Nephron (organoid): Measurements from ENCODE around the gene ATP2A2.
A peak's percentile ranks its signal among the peaks of the same experiment; 100 is the strongest.

Source experiments
- H3K27ac Mint-ChIP-seq, 3 experiments: 2 replicates each; pipeline ENCODE4 v1.8.0; 2020; ENCODE audit warnings: mixed read lengths in 3 of 3, mild to moderate bottlenecking in 2 of 3, moderate library complexity in 1 of 3
- H3K27me3 Mint-ChIP-seq: 2 replicates; pipeline ENCODE4 v1.8.0; 2021; ENCODE audit warnings: low read depth, mild to moderate bottlenecking, moderate library complexity, mixed read lengths
- H3K36me3 Mint-ChIP-seq: 2 replicates; pipeline ENCODE4 v1.8.0; 2020; ENCODE audit warnings: low read depth, mixed read lengths
- H3K4me1 Mint-ChIP-seq: 2 replicates; pipeline ENCODE4 v1.8.0; 2020; ENCODE audit warnings: mixed read lengths
- H3K4me3 Mint-ChIP-seq, 3 experiments: 2 replicates each; pipeline ENCODE4 v1.8.0; 2020; ENCODE audit warnings: mild to moderate bottlenecking in 3 of 3, mixed read lengths in 3 of 3, moderate library complexity in 2 of 3
- H3K9me3 Mint-ChIP-seq: 2 replicates; pipeline ENCODE4 v1.8.0; 2020; ENCODE audit warnings: mixed read lengths
- CTCF ChIP-seq, 3 experiments: fragments of 200-600 bp; sonication (generic); IDR thresholded peaks; one replicate each; pipeline ENCODE4 v1.5.0; 2021; ENCODE audit warnings: antibody characterized with exemption in 3 of 3; ENCODE audit not compliant: unreplicated experiment in 3 of 3

The ATP2A2 gene

GRCh38 chr12:110307372-110307771 lies 26.3 kb downstream of the ATP2A2 start:
- Mint-ChIP-seq H3K27me3 (no peaks in the 10 kb centered on the region), H3K4me1 (peaks cover 11% of the 10 kb centered on the region), H3K4me3 (no peak overlapping the region), H3K36me3 (peaks cover 68% of the 10 kb centered on the region), H3K27ac (peak overlapping the region in 1 of 3 experiments; percentile 59), H3K9me3 (no peaks in the 10 kb centered on the region)
- no peak for TF ChIP-seq CTCF (IDR thresholded peaks at IDR 0.05; ENCODE audit: unreplicated experiment in 3 of 3)

- H3K27me3 Mint-ChIP-seq, result no peaks in the 10 kb centered on the region
- H3K9me3 Mint-ChIP-seq, result no peaks in the 10 kb centered on the region
- peak overlapping the region in 1 of 3 experiments; percentile 17 for H3K27ac Mint-ChIP-seq
- H3K4me1 Mint-ChIP-seq, result peaks cover 3% of the 10 kb centered on the region
- TF ChIP-seq CTCF (IDR thresholded peaks at IDR 0.05; ENCODE audit: unreplicated experiment in 3 of 3), result no peak
- H3K36me3 Mint-ChIP-seq, result peaks cover 71% of the 10 kb centered on the region
- H3K4me3 Mint-ChIP-seq, result no peak overlapping the region
Observed at GRCh38 chr12:110310763-110311162, 29.7 kb downstream of the ATP2A2 start.

GRCh38 chr12:110311903-110312302 lies 30.9 kb downstream of the ATP2A2 start:
- Mint-ChIP-seq H3K4me1 (peaks cover 10% of the 10 kb centered on the region), H3K27me3 (no peaks in the 10 kb centered on the region), H3K9me3 (no peaks in the 10 kb centered on the region), H3K36me3 (peaks cover 69% of the 10 kb centered on the region), H3K4me3 (no peak overlapping the region), H3K27ac (no peak overlapping the region)
- TF ChIP-seq CTCF (IDR thresholded peaks at IDR 0.05; ENCODE audit: unreplicated experiment in 3 of 3), result no peak

GRCh38 chr12:110312581-110313360 lies 31.7 kb downstream of the ATP2A2 start:
- no peak for TF ChIP-seq CTCF (IDR thresholded peaks at IDR 0.05; ENCODE audit: unreplicated experiment in 3 of 3)
- Mint-ChIP-seq H3K27me3 (no peaks in the 10 kb centered on the region), H3K4me1 (peaks cover 10% of the 10 kb centered on the region), H3K27ac (no peak overlapping the region), H3K9me3 (no peaks in the 10 kb centered on the region), H3K36me3 (peaks cover 66% of the 10 kb centered on the region), H3K4me3 (no peak overlapping the region)

GRCh38 chr12:110314308-110314707 lies 33.3 kb downstream of the ATP2A2 start:
- no peak overlapping the region for H3K4me3 Mint-ChIP-seq
- H3K27me3 Mint-ChIP-seq, result no peaks in the 10 kb centered on the region
- no peaks in the 10 kb centered on the region for H3K9me3 Mint-ChIP-seq
- no peak for TF ChIP-seq CTCF (IDR thresholded peaks at IDR 0.05; ENCODE audit: unreplicated experiment in 3 of 3)
- H3K27ac Mint-ChIP-seq, result peak overlapping the region in 1 of 3 experiments; percentile 31
- H3K36me3 Mint-ChIP-seq, result peaks cover 54% of the 10 kb centered on the region
- peaks cover 7% of the 10 kb centered on the region for H3K4me1 Mint-ChIP-seq

GRCh38 chr12:110316861-110317260 lies 35.8 kb downstream of the ATP2A2 start:
- H3K4me1 Mint-ChIP-seq, result peaks cover 15% of the 10 kb centered on the region
- no peaks in the 10 kb centered on the region for H3K9me3 Mint-ChIP-seq
- peaks cover 48% of the 10 kb centered on the region for H3K36me3 Mint-ChIP-seq
- no peak for TF ChIP-seq CTCF (IDR thresholded peaks at IDR 0.05; ENCODE audit: unreplicated experiment in 3 of 3)
- no peak overlapping the region for H3K4me3 Mint-ChIP-seq
- H3K27me3 Mint-ChIP-seq, result no peaks in the 10 kb centered on the region
- H3K27ac Mint-ChIP-seq, result peak overlapping the region in 1 of 3 experiments; percentile 3
